HG02610 (cell line): ENCODE measurements around the gene MORN4.
A peak's percentile ranks its signal among the peaks of the same experiment; 100 is the strongest.
"Not testable (repeated sequence)": the region's sequence is repeated elsewhere in the genome, so short reads cannot be mapped to it uniquely, and the experiment has no call there.

Source experiments
- ATAC-seq: cut with Tn5 transposase; IDR thresholded peaks from one replicate; pipeline ENCODE4 v1.9.1; 2021; ENCODE audit warnings: mild to moderate bottlenecking, moderate library complexity; ENCODE audit not compliant: unreplicated experiment

Gene MORN4

GRCh38 chr10:97642471-97643159, 9.3 kb upstream of the MORN4 start:
- ATAC-seq = not testable (repeated sequence)

- no peak for ATAC-seq
These were observed 7.8 kb upstream of the MORN4 start for GRCh38 chr10:97640868-97641811.

- ATAC-seq = peak; percentile 98
These were observed 7.0 kb upstream of the MORN4 start, which contains the start of gene PI4K2A for GRCh38 chr10:97640174-97640867. PI4K2A (plus strand) TSS chr10:97640671; CDS start chr10:97640743, 72 bp downstream.

- not testable (repeated sequence) for ATAC-seq
These were observed 5.8 kb upstream of the MORN4 start for GRCh38 chr10:97639090-97639489.

GRCh38 chr10:97635577-97635976, 2.3 kb upstream of the MORN4 start:
- no peak for ATAC-seq

- no peak for ATAC-seq
These were observed 621 bp upstream of the MORN4 start for GRCh38 chr10:97633921-97634320.

GRCh38 chr10:97631098-97631497, 2.2 kb downstream of the MORN4 start:
- no peak for ATAC-seq

- no peak for ATAC-seq
These were observed 4.0 kb downstream of the MORN4 start for GRCh38 chr10:97629289-97629688.

- ATAC-seq = no peak
These were observed 5.1 kb downstream of the MORN4 start for GRCh38 chr10:97628228-97628627.

- no peak for ATAC-seq
These were observed 5.6 kb downstream of the MORN4 start for GRCh38 chr10:97627731-97628130.

- no peak for ATAC-seq
These were observed 10.0 kb downstream of the MORN4 start for GRCh38 chr10:97623277-97623676.

- ATAC-seq = no peak
These were observed 14.6 kb downstream of the MORN4 start for GRCh38 chr10:97618733-97619132.

GRCh38 chr10:97618285-97618684, 15.0 kb downstream of the MORN4 start:
- ATAC-seq = no peak

- no peak for ATAC-seq
These were observed 20.9 kb downstream of the MORN4 start for GRCh38 chr10:97612386-97612785.

- no peak for ATAC-seq
These were observed 21.8 kb downstream of the MORN4 start for GRCh38 chr10:97611473-97611872.

GRCh38 chr10:97608991-97609561, 24.2 kb downstream of the MORN4 start:
- no peak for ATAC-seq

GRCh38 chr10:97607095-97607636, 26.1 kb downstream of the MORN4 start:
- ATAC-seq = no peak

- ATAC-seq = no peak
These were observed 31.8 kb downstream of the MORN4 start for GRCh38 chr10:97601268-97602215.

- no peak for ATAC-seq
These were observed 32.7 kb downstream of the MORN4 start for GRCh38 chr10:97600616-97601015.

GRCh38 chr10:97599272-97599619, 34.1 kb downstream of the MORN4 start:
- ATAC-seq = no peak
